ENCODE measurements around the gene IDUA.
A peak's percentile ranks its signal among the peaks of the same experiment; 100 is the strongest.
"Not testable (repeated sequence)": the region's sequence is repeated elsewhere in the genome, so short reads cannot be mapped to it uniquely, and the experiment has no call there.

Gene IDUA

DNA sequence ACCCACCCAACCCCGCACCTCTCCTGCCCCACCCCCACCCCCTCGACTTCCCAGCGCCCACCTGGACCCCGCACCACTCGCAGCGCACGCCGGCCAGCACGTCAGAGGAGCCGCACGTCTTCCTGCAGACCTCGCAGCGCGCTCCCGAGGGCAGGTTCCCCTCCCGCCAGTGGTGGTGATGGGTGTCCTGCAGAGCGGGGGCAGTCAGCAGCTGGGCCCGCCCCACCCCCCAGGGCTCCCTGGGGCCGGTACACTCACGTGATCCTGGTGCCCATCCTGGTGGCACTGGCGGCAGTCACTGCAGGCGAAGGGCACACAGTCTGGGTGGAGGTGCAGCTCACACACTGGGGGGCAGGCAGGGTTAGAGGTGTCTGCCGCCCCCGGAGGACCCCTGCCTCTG is 18.6 kb upstream of the IDUA start:
- no peak for DNase-seq

DNA sequence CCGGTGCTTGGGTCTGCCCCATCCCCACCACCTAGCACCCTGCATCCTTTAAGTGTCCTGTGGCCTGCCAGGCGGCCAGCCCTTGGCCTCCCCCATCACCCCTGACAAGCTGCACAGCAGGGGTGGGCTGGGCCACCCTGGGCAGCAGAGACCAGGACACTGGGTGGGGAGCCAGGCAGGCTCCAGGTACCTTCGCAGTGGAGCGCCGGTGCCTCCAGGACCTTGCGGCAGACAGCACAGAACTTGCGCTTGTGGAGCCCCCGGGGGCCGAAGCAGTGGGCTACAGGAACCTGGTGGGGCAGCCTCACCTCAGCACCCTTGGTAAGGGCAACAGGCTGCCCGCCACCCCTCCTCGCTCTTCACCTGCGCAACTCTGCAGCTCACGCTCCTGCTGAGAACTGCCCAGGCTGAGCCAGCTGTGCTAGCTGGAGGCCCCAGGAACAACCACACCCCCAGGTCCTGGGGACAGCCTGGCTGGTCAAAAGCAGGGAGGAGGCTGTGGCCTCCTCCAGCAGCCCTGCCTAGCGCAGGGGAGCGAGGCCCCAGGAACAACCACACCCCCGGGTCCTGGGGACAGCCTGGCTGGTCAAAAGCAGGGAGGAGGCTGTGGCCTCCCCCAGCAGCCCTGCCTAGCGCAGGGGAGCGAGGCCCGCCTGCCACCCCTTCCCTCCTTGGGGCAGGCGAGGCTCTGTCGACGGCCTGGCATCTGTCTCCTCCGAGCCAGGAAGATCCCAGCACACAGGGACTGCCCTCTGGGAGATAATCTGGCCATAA is 18.0 kb upstream of the IDUA start:
- no peak for DNase-seq

DNA sequence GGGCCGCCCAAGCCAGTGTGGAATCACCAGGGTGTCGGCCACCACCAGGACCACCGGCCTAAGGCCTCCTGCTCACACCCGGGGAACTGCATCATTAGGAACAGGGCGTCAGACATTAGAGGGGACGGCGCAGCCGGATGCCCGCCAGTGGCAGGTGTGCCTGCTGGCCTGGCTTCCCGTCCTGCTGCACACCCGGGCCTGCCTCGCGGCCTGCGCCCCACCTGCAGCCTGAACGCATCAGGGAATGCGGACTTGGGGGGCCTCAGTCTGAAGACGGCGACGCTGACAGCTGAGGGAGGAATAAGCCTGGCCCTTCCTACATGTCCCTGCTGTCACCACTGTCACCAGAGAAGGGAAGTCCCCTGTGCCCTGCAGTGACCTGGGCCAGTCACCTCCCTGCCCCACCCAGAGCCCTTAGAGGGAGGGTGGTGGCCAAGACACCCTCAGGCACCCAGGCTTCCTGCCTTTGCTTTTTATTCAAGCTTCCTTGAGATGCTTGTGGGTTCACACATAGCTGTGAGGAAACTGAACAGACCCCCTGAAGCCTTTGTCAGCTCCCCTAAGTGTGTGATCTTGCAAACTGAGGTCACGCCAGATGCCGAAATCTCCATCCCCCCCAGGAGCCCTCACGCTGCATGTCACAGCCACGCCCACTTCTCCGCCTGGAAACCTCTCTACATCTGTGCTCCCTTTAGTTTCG is 16.6 kb upstream of the IDUA start:
- peak; percentile 63 to 78 for DNase-seq

DNA sequence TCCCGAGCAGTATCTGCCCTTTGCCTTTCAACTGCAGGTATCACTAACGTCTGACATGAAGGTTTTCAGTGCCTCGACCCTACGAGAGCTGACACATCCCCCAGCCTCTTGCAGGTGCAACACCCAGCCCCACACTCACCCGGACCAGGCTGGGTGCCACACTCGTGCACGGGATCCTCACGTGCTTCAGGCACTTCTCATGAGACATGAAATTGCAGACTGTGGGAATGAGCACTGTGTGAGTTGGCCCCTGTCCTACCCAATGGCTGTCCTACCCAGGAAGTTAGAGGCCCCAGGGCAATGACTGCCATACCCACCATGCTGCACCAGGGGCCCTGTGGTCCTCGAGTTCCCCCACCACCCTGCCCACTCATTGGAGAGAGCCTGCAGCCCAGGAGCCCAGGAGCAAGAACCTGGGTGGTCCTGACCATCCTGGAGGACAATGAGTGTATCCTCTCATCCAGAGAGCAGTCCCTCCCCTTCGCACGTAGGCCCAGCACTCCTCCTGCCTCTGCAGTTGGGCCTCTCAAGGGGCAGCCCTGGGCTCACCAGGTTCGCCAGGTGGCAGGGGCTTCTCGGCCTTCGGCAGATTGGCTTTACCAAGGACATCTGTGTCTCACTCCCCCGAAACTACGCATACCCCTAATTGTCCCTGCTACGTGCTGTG is 15.9 kb upstream of the IDUA start:
- no peak for DNase-seq

DNA sequence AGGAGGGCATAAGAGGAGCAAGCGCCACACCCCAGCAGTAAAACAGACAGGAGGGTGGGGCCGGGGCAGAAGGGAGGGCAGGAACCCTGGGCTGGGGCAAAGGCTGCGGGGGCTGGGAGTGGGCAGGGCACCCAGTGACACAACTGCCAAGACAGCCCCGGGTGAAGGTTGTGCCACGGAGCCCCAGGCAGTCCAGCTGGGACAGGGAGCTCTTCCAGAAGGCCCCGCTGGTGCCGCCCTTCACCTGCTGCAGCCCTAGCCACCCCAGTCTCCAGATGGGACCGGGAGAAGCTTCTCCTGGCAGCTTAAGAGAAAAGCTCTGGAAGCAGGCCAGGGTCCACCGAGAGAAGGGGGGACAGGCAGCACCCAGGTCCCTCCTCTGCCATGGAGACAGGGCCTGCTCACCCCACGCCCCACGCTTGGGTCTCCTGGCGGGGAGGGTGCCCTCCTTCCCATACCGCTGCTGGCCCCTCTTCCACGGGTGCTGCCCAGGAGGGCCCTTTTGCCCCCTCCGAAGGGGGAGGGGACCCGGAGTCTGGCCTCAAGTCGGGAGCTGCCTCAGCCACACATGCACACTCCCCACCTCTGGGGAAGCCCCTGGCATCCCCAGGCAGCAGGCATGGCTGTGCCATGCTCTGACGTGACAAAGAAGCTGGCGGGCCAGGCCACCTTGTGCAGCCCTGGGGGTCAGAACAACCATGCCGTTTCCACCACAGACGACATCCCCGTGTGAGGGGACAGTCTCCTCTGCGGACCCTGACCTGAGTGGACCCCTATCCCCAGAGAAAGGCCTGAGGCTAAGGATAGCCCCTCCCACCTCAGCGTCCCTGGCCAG is 15.0 kb upstream of the IDUA start:
- no peak for DNase-seq

DNA sequence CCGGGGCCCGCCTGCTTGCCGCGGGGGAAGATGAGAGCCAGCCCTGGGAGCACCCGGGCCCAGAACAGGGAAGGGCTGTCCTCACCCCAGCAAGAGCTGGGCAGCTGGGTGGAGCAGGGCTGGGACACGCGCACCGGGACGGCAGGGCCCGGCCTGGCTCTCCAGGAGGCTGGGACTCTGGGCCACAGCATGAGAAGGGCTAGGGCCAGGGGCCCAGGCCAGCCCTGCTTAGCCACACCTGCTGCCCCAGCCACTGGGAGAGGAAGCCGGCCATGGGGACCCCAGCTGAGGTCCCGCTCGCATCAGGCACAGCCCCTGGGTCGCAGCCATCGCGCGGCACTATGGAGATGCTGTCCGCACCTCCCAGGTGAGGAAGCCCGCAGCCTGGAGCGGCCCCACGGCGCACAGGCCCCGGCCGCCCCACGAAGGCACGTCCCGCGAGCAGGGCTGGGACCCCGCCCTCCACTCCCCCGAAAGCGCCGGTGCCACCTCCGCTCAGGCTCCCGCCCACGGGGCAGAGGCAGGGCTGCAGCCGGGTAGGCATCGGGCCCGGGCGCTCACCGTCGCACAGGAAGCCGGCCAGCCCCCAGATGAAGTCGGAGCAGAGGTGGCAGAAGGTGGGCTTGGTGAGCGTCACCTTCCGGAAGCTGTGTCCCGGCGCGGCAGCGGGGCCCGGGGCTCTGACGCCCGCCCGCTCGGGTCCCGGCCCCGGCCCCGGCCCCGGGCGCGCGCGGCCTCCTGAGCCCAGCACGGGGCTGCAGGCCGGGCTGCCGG is 14.0 kb upstream of the IDUA start:
- peak; percentile 43 to 68 for DNase-seq

DNA sequence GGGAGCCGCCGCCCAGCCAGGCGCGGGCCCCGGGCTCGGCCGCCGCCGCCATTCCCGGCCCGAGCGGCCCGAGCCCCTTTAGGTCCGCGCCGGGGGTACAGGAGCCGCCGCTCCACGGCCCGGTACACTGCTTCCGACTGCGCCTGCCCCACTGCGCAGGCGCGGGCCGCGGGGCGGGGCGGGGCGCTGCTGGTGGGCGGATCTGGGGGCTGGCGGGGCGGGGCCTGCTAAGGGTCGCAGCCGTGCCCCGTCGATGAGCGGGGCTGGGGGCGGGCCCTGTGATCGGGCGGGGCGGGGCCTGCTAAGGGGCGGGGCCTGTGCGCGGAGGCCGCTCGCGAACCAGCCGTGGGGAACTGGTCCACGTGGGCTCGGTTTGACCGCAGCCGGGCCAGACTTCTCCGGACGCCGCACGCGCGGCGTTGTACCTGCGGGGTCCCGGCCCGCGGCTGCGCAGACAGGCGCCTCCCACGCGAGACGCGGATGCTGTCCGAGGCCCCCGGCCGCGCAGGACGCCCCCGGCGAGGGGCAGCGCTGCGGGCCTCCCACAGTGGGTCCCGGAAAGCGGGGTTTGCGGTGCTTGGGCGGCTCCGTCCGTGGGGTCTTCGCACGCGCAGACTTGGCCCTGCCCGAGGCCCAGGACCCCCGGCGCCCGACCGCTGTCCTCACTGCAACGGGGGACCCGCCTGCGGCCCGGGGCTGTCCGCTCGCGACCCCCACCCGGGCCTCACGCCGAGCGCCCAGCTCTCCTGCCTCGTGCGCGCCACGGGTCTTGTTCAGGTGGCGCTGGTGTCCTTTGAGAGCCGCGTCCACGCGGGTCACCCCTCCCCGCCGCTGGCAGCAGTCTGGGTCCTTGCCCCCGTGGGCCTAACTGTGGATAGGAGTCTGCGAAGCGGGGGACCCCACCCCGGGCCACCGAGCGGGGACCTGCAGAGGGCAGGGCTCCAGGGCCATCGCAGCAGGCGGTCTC is 13.1 kb upstream of the IDUA start, which contains the start of gene DGKQ:
TSS of gene DGKQ (minus strand) at position 139 of the 967 bp plus-strand sequence. CDS start at position 52, 87 bp downstream.
- peak; percentile 90 to 94 for DNase-seq

DNA sequence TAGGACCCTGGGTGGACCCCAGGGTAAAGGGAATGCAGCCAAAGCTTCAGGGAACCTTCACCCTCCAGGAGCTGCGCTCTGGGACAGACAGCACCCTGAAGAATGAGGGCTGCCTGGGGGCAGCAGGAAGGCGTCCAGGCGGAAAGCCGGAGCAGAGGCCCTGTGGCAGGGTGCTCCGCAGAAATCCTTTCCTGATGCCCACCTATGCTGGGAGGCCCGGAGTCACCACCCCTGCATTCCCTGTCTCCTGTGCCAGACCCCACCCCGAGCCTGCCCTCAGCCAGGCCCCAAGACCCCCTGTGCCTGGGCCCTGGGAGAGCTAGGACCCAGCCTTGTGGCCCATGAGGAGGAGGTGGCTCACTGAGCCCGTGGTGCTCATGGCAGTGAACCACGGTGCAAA is 12.2 kb upstream of the IDUA start:
- no peak for DNase-seq

DNA sequence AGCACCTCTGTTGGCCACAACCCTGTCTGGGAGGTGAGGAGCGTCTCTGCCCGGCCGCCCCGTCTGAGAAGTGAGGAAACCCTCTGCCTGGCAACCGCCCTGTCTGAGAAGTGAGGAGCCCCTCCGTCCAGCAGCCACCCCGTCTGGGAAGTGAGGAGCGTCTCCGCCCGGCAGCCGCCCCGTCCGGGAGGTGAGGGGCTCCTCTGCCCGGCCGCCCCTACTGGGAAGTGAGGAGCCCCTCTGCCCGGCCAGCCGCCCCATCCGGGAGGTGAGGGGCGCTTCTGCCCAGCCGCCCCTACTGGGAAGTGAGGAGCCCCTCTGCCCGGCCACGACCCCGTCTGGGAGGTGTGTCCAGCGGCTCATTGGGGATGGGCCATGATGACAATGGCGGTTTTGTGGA is 10.8 kb upstream of the IDUA start:
- DNase-seq = not testable (repeated sequence)

DNA sequence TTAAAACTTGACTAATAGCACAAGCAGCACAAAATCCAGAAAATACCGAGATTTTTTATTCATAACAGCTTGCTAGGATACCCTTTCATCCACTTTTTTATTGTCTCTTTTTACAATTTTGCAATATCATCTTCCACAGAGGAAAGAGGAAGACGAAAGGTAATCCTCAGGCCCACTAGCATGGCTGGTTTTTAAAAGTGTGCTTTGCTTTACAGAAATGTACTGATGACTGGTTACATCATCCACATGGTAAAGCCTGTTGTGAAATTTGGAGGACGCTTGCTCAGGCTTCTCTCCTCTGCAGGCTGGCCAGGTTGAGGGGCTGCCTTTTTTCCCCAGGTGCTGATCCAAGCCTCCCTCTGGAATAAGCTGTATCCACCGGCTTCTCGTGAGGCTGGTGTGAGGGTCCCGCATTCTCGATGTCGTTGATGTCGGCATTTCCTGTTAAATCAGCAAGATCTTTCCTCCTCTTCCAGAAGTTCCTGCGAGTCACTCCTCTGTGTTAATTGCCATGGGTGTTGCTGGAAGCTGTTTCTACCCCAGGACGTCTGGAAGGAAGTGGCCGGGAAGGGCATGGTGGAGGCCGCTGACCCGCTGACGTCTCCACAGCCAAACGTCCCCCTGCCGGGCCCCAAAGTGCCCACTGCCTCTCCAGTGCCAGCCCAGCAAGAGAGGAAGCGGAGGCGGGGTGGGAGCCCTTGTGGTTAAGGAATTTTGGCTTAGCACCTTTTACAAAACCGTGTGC is 7.7 kb upstream of the IDUA start:
- no peak for DNase-seq

DNA sequence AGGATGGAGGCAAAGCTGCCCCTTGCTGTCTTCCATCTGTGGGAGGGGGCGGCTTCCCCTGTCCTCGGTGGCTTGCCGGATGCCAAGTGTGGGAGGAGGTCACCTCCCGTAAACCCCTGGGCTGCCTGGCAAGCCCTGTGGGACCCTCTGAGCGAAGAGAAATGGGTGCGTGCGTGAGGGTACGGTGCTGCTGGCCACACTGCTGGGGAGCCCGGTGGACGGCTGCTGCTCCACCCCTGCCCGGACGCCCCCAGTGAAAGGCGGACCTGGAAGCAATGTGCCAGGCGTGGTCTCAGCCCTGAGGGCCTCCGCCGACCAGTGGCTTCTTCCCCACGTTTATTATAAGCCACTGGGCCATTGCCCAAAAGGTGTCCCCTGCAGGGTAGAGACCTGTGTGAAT is 4.6 kb upstream of the IDUA start:
- DNase-seq = no peak

DNA sequence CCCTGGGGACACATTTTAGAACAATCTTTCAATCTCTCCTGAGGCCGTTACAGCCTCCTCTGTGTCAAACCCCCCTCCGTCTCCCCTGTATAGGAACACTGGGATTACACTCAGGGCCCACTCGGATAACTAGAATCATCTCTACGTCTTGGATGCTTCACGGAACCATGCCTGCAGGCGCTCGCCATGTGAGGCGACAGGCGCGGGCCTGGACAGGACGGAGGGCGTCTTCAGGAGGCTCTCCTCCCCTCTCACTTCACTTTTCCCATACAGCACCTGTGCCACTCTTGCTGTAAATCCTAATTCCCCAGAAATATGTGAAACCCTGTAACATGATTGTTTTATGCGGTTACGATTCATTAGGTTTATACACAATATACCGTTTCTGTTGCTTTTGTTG is 4.0 kb upstream of the IDUA start:
- DNase-seq = no peak

DNA sequence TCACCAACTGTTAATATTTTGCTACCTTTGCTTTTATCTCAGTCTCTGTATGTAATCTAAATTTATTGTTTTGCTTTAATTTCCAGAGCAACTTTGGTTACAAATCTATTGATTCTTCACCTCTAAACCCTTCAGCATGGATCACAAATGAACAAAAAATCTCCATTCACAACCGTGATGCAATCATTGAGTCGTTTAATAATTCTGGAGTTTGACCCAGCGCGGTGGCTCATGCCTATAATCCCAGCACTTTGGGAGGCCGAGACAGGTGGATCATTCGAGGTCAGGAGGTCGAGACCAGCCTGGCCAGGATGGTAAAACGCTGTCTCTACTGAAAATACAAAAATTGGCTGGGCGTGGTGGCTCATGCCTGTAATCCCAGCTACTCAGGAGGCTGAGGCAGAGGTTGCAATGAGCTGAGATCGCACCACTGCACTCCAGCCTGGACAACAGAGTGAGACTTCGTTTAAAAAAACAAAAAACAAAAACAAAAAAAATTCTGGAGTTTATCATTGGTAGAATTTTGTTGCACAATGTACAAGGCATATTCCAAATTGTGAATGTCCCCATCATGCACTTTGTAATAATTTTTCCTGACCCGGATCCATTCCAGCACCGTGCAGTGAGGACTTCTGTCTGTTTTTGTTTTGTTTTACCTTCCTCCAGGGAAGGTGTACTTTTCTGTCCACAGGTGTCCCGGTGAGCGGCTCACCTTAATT is 2.3 kb upstream of the IDUA start:
- no peak for DNase-seq

DNA sequence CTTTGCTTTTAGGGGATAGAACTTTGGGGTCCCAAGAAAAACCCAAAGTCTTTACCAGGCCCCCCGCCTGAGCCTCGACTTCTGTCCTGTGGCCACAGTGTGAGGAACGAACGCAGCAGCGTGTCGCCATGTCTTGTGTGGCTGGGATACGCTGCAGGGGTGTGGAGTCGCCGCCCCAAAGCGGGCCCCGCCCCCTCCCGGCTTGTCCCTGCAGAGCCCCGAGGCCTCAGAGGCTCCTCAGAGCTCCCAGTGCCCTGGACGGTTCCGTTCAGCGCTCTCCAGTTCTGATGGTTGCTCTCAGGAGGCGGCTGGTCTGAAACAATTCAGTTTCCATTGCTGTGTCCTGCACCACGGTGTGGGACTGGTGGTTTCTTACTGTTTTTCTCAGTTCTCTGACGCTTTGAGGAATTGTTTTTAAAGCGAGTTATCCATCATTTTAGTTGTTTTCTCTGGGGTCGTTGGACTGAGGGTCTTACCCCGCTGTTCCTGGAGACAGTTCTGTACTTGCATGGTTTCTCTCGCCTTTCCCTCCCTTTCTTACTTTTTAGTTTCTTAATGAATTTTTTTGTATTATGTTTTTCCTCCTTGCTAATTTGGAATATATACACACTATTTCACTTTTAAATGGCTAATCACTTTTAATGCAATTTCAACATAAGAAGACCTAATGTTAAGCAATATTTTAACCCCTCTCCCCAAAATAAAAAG is 1.6 kb upstream of the IDUA start:
- peak; percentile 67 to 71 for DNase-seq

DNA sequence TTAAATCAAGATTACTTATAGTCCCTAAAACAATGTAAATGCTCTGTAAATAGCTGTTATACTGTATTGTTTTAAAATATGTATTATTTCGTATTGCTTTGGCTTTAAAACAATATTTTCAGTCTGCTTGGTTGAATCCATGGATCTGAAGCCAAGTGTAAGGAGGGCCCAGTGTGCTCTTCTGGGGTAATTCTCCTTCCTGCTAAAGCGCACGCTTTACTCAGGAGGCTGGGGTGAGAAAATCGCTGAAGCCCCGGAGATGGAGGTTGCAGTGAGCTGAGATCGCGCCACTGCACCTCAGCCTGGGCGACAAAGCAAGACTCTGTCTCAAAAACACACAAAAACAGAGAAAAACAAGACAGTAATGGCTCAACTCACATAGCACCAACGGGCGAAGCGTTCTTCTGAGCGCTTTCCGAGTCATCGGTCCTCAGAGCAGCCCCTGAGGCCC is 391 bp upstream of the IDUA start:
- no peak for DNase-seq

DNA sequence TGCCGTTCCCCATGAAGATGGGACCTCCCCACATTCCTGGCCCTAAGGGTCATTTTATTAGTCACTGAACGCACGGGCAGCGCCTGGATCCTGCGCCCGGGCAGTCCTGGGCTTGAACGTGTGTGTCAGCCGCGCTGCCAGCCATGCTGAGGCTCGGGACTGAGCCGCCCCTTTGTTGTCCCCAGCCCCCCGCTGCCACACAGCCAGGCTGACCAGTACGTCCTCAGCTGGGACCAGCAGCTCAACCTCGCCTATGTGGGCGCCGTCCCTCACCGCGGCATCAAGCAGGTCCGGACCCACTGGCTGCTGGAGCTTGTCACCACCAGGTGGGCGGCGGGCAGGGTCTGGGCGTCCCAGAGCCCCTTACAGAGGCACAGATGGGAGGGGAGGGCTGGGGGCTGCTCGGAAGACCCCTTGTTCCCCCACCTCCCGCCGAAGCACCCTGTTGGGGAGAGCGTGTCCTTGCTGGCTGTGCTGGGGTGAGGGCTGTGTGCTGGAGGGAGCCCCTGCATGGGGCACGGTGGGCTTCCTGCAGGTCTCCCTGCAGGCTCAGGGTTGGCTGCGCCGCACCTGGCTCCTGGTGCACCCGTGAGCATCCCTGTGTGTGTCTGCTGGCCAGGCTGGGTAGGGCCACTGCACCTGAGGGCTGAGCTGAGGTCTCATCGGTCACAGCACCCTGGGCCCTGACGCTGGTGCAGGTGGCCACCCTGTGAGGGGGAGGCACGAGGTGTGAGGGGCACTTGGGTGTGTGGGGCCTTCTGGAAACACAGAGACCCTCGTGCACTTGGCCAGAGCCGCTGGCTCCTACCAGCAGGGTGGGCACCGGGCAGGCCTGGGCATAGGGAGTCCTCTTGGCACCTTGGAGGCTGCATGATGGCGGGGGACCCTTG is 1.0 kb downstream of the IDUA start:
- DNase-seq = no peak
